ENCODE measurements around the gene CABYR. TPM values are rescaled to one million over a fixed set of nuclear protein-coding genes. Genes with fewer than 3 reads are reported as not detected.

The CABYR gene
- total RNA-seq, 4 donors from 2014 or later = 3.7 to 4.4 TPM; not detected in 2

GRCh38 chr18:24189007-24189528 is 50.2 kb downstream of the CABYR start:
- Histone ChIP-seq H3K9me3 (no peaks in the 10 kb centered on the region), H3K4me1 (no peaks in the 10 kb centered on the region), H3K36me3 (no peaks in the 10 kb centered on the region), H3K27me3 (no peaks in the 10 kb centered on the region), H3K27ac (no peak overlapping the region), H3K4me3 (replicated peaks in 1 of 3) (no peak overlapping the region)
- no peak for DNase-seq
- intact Hi-C loops (cut with DNase I) = loop anchor here (10.0 kb wide), 1 partner anchor 76 kb away; no protein-coding TSS in a partner anchor
- WGBS, 2 donors = 65 to 67% methylated on average over 4 to 6 of the region's 6 CpGs
- TF ChIP-seq POLR2A (IDR thresholded peaks at IDR 0.05) (no peak), CTCF (IDR thresholded peaks at IDR 0.05) (no peak)

GRCh38 chr18:24189664-24190346 is 50.9 kb downstream of the CABYR start:
- no peak for DNase-seq
- TF ChIP-seq CTCF (IDR thresholded peaks at IDR 0.05) = no peak
- Histone ChIP-seq H3K9me3 (no peaks in the 10 kb centered on the region), H3K4me1 (no peaks in the 10 kb centered on the region), H3K27ac (no peak overlapping the region), H3K27me3 (no peaks in the 10 kb centered on the region), H3K36me3 (no peaks in the 10 kb centered on the region), H3K4me3 (replicated peaks in 1 of 3) (no peak overlapping the region)
- WGBS, 2 donors = 95% methylated on average over 15 of the region's 15 CpGs
- intact Hi-C loops (cut with DNase I) = loop anchor here (10.0 kb wide), 1 partner anchor 75 kb away; no protein-coding TSS in a partner anchor

- Histone ChIP-seq H3K4me1 (no peaks in the 10 kb centered on the region), H3K4me3 (replicated peaks in 1 of 3) (no peak overlapping the region), H3K9me3 (no peaks in the 10 kb centered on the region), H3K27ac (no peak overlapping the region), H3K36me3 (no peaks in the 10 kb centered on the region), H3K27me3 (no peaks in the 10 kb centered on the region)
- 79 to 87% methylated on average over 2 of the region's 2 CpGs for WGBS, 2 donors
- TF ChIP-seq POLR2A (IDR thresholded peaks at IDR 0.05) (no peak), CTCF (IDR thresholded peaks at IDR 0.05) (no peak)
- intact Hi-C loops (cut with DNase I) = no loop called here
- DNase-seq = no peak
Measured at GRCh38 chr18:24190590-24190989, 51.7 kb downstream of the CABYR start.

GRCh38 chr18:24195296-24196053 is 56.6 kb downstream of the CABYR start:
- intact Hi-C loops (cut with DNase I) = no loop called here
- Histone ChIP-seq H3K4me3 (replicated peaks in 1 of 3) (no peak overlapping the region), H3K27me3 (no peaks in the 10 kb centered on the region), H3K9me3 (no peaks in the 10 kb centered on the region), H3K4me1 (no peaks in the 10 kb centered on the region), H3K36me3 (no peaks in the 10 kb centered on the region), H3K27ac (no peak overlapping the region)
- TF ChIP-seq CTCF (IDR thresholded peaks at IDR 0.05) = no peak
- no peak for TF ChIP-seq POLR2A (IDR thresholded peaks at IDR 0.05)
- no peak for DNase-seq
- 90 to 93% methylated on average over 9 of the region's 9 CpGs for WGBS, 2 donors

- Histone ChIP-seq H3K9me3 (no peaks in the 10 kb centered on the region), H3K4me3 (replicated peaks in 1 of 3) (no peak overlapping the region), H3K36me3 (no peaks in the 10 kb centered on the region), H3K27ac (no peak overlapping the region), H3K4me1 (no peaks in the 10 kb centered on the region), H3K27me3 (no peaks in the 10 kb centered on the region)
- 91 to 92% methylated on average over 4 of the region's 4 CpGs for WGBS, 2 donors
- no peak for TF ChIP-seq POLR2A (IDR thresholded peaks at IDR 0.05)
- TF ChIP-seq CTCF (IDR thresholded peaks at IDR 0.05) = no peak
- intact Hi-C loops (cut with DNase I) = no loop called here
- no peak for DNase-seq
Measured at GRCh38 chr18:24196764-24197163, 57.9 kb downstream of the CABYR start.
